Erythroblast (primary cell): Measurements from ENCODE around the gene ACMSD.

Experiments used
- GATA1 ChIP-seq: IDR thresholded peaks from 2 replicates; pipeline ENCODE4 v1.6.1; 2011; ENCODE audit warnings: low read depth, mild to moderate bottlenecking, control low read depth, low read length, moderate library complexity
- POLR2A ChIP-seq: IDR thresholded peaks from 2 replicates; pipeline ENCODE4 v1.6.1; 2011; ENCODE audit warnings: mild to moderate bottlenecking, low read length

DNA sequence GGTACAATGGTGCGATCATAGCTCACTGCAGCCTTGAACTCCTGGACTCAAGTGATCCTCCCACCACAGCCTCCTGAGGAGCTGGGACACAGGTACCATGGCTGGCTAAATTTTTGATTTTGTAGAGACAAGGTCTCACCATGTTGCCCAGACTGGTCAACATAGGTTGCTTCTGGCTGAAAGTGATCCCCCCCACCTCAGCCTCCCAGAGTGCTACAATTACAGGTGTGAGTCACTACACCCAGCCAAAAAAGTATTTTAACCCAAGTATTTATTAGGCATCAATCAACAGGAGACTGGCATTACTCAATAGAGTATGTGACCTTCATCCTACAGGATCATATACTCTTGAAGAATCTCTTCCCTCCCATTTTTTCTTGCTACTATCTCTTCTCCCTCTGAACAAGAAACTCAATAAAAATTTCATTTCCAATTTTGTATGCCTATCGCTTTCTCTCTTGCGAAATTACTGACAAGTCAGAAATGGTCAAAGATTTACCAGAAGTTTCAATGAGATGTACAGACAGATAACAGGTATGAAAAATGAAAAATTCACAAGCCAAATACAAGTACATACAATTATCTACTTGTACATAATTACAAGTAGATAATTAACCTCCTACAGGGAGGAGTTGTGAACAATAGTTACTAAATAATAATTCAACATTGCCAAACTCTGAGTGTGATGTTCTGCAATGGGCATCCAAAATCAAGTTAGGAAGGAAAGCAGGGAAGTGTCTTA is 45.3 kb downstream of the ACMSD start:
- no peak for TF ChIP-seq POLR2A
- no peak for TF ChIP-seq GATA1
